Measurements from ENCODE around the gene ADARB2.

ADARB2 gene

GRCh38 chr10:1645896-1646295 is 91.4 kb downstream of the ADARB2 start:
- Histone ChIP-seq H3K4me1 (ENCODE audit: control insufficient read depth, insufficient read depth, low read length) (no peaks in the 10 kb centered on the region), H3K9me3 (ENCODE audit: control insufficient read depth, insufficient read depth, low read length) (no peaks in the 10 kb centered on the region), H3K4me3 (ENCODE audit: low read depth, low read length) (no peak overlapping the region), H3K9ac (ENCODE audit: low read depth, low read length) (no peak overlapping the region), H3K27me3 (ENCODE audit: control insufficient read depth, insufficient read depth, low read length) (no peaks in the 10 kb centered on the region), H3K36me3 (ENCODE audit: control insufficient read depth, insufficient read depth, low read length) (no peaks in the 10 kb centered on the region)

GRCh38 chr10:1644191-1644711 is 93.1 kb downstream of the ADARB2 start:
- Histone ChIP-seq H3K36me3 (ENCODE audit: control insufficient read depth, insufficient read depth, low read length) (no peaks in the 10 kb centered on the region), H3K4me1 (ENCODE audit: control insufficient read depth, insufficient read depth, low read length) (no peaks in the 10 kb centered on the region), H3K9ac (ENCODE audit: low read depth, low read length) (no peak overlapping the region), H3K27me3 (ENCODE audit: control insufficient read depth, insufficient read depth, low read length) (no peaks in the 10 kb centered on the region), H3K4me3 (ENCODE audit: low read depth, low read length) (no peak overlapping the region), H3K9me3 (ENCODE audit: control insufficient read depth, insufficient read depth, low read length) (no peaks in the 10 kb centered on the region)

- Histone ChIP-seq H3K4me1 (ENCODE audit: control insufficient read depth, insufficient read depth, low read length) (no peaks in the 10 kb centered on the region), H3K9ac (ENCODE audit: low read depth, low read length) (no peak overlapping the region), H3K36me3 (ENCODE audit: control insufficient read depth, insufficient read depth, low read length) (no peaks in the 10 kb centered on the region), H3K4me3 (ENCODE audit: low read depth, low read length) (no peak overlapping the region), H3K9me3 (ENCODE audit: control insufficient read depth, insufficient read depth, low read length) (no peaks in the 10 kb centered on the region), H3K27me3 (ENCODE audit: control insufficient read depth, insufficient read depth, low read length) (no peaks in the 10 kb centered on the region)
Measured at GRCh38 chr10:1643908-1644179, 93.5 kb downstream of the ADARB2 start.

GRCh38 chr10:1643161-1643907 is 94.0 kb downstream of the ADARB2 start:
- H3K4me1 ChIP-seq (ENCODE audit: control insufficient read depth, insufficient read depth, low read length): no peaks in the 10 kb centered on the region
- no peaks in the 10 kb centered on the region for H3K9me3 ChIP-seq (ENCODE audit: control insufficient read depth, insufficient read depth, low read length)
- H3K27me3 ChIP-seq (ENCODE audit: control insufficient read depth, insufficient read depth, low read length): no peaks in the 10 kb centered on the region
- H3K9ac ChIP-seq (ENCODE audit: low read depth, low read length): no peak overlapping the region
- no peak overlapping the region for H3K4me3 ChIP-seq (ENCODE audit: low read depth, low read length)
- H3K36me3 ChIP-seq (ENCODE audit: control insufficient read depth, insufficient read depth, low read length): no peaks in the 10 kb centered on the region

GRCh38 chr10:1642600-1643160 is 94.6 kb downstream of the ADARB2 start:
- H3K4me3 ChIP-seq (ENCODE audit: low read depth, low read length): no peak overlapping the region
- no peaks in the 10 kb centered on the region for H3K9me3 ChIP-seq (ENCODE audit: control insufficient read depth, insufficient read depth, low read length)
- H3K4me1 ChIP-seq (ENCODE audit: control insufficient read depth, insufficient read depth, low read length): no peaks in the 10 kb centered on the region
- no peaks in the 10 kb centered on the region for H3K36me3 ChIP-seq (ENCODE audit: control insufficient read depth, insufficient read depth, low read length)
- H3K9ac ChIP-seq (ENCODE audit: low read depth, low read length): no peak overlapping the region
- H3K27me3 ChIP-seq (ENCODE audit: control insufficient read depth, insufficient read depth, low read length): no peaks in the 10 kb centered on the region

- H3K9ac ChIP-seq (ENCODE audit: low read depth, low read length): no peak overlapping the region
Measured at GRCh38 chr10:1641402-1641801, 95.9 kb downstream of the ADARB2 start.

GRCh38 chr10:1638889-1639419 is 98.4 kb downstream of the ADARB2 start:
- no peaks in the 10 kb centered on the region for H3K27me3 ChIP-seq (ENCODE audit: control insufficient read depth, insufficient read depth, low read length)
- no peaks in the 10 kb centered on the region for H3K36me3 ChIP-seq (ENCODE audit: control insufficient read depth, insufficient read depth, low read length)
- H3K4me3 ChIP-seq (ENCODE audit: low read depth, low read length): no peak overlapping the region
- H3K9me3 ChIP-seq (ENCODE audit: control insufficient read depth, insufficient read depth, low read length): no peaks in the 10 kb centered on the region
- H3K4me1 ChIP-seq (ENCODE audit: control insufficient read depth, insufficient read depth, low read length): no peaks in the 10 kb centered on the region
- no peak overlapping the region for H3K9ac ChIP-seq (ENCODE audit: low read depth, low read length)

More at GRCh38 chr10:1641402-1641801, 95.9 kb downstream of the ADARB2 start:
- Histone ChIP-seq H3K4me3 (ENCODE audit: low read depth, low read length) (no peak overlapping the region), H3K9me3 (ENCODE audit: control insufficient read depth, insufficient read depth, low read length) (no peaks in the 10 kb centered on the region), H3K27me3 (ENCODE audit: control insufficient read depth, insufficient read depth, low read length) (no peaks in the 10 kb centered on the region), H3K36me3 (ENCODE audit: control insufficient read depth, insufficient read depth, low read length) (no peaks in the 10 kb centered on the region), H3K4me1 (ENCODE audit: control insufficient read depth, insufficient read depth, low read length) (no peaks in the 10 kb centered on the region)

- Histone ChIP-seq H3K9me3 (ENCODE audit: control insufficient read depth, insufficient read depth, low read length) (no peaks in the 10 kb centered on the region), H3K9ac (ENCODE audit: low read depth, low read length) (no peak overlapping the region), H3K4me3 (ENCODE audit: low read depth, low read length) (no peak overlapping the region), H3K36me3 (ENCODE audit: control insufficient read depth, insufficient read depth, low read length) (no peaks in the 10 kb centered on the region), H3K4me1 (ENCODE audit: control insufficient read depth, insufficient read depth, low read length) (no peaks in the 10 kb centered on the region), H3K27me3 (ENCODE audit: control insufficient read depth, insufficient read depth, low read length) (no peaks in the 10 kb centered on the region)
Measured at GRCh38 chr10:1635340-1635739, 102.0 kb downstream of the ADARB2 start.

- Histone ChIP-seq H3K27me3 (ENCODE audit: control insufficient read depth, insufficient read depth, low read length) (no peaks in the 10 kb centered on the region), H3K9me3 (ENCODE audit: control insufficient read depth, insufficient read depth, low read length) (no peaks in the 10 kb centered on the region), H3K4me1 (ENCODE audit: control insufficient read depth, insufficient read depth, low read length) (no peaks in the 10 kb centered on the region), H3K9ac (ENCODE audit: low read depth, low read length) (no peak overlapping the region), H3K4me3 (ENCODE audit: low read depth, low read length) (no peak overlapping the region), H3K36me3 (ENCODE audit: control insufficient read depth, insufficient read depth, low read length) (no peaks in the 10 kb centered on the region)
Measured at GRCh38 chr10:1634239-1634638, 103.1 kb downstream of the ADARB2 start.

GRCh38 chr10:1633783-1634182 is 103.5 kb downstream of the ADARB2 start:
- Histone ChIP-seq H3K9me3 (ENCODE audit: control insufficient read depth, insufficient read depth, low read length) (no peaks in the 10 kb centered on the region), H3K36me3 (ENCODE audit: control insufficient read depth, insufficient read depth, low read length) (no peaks in the 10 kb centered on the region), H3K4me3 (ENCODE audit: low read depth, low read length) (no peak overlapping the region), H3K4me1 (ENCODE audit: control insufficient read depth, insufficient read depth, low read length) (no peaks in the 10 kb centered on the region), H3K9ac (ENCODE audit: low read depth, low read length) (no peak overlapping the region), H3K27me3 (ENCODE audit: control insufficient read depth, insufficient read depth, low read length) (no peaks in the 10 kb centered on the region)

GRCh38 chr10:1632596-1632995 is 104.7 kb downstream of the ADARB2 start:
- H3K36me3 ChIP-seq (ENCODE audit: control insufficient read depth, insufficient read depth, low read length): no peaks in the 10 kb centered on the region
- no peaks in the 10 kb centered on the region for H3K4me1 ChIP-seq (ENCODE audit: control insufficient read depth, insufficient read depth, low read length)
- H3K4me3 ChIP-seq (ENCODE audit: low read depth, low read length): no peak overlapping the region
- no peaks in the 10 kb centered on the region for H3K9me3 ChIP-seq (ENCODE audit: control insufficient read depth, insufficient read depth, low read length)
- no peaks in the 10 kb centered on the region for H3K27me3 ChIP-seq (ENCODE audit: control insufficient read depth, insufficient read depth, low read length)
- H3K9ac ChIP-seq (ENCODE audit: low read depth, low read length): no peak overlapping the region

GRCh38 chr10:1632141-1632540 is 105.2 kb downstream of the ADARB2 start:
- no peaks in the 10 kb centered on the region for H3K4me1 ChIP-seq (ENCODE audit: control insufficient read depth, insufficient read depth, low read length)
- H3K36me3 ChIP-seq (ENCODE audit: control insufficient read depth, insufficient read depth, low read length): no peaks in the 10 kb centered on the region
- H3K27me3 ChIP-seq (ENCODE audit: control insufficient read depth, insufficient read depth, low read length): no peaks in the 10 kb centered on the region
- no peak overlapping the region for H3K4me3 ChIP-seq (ENCODE audit: low read depth, low read length)
- H3K9me3 ChIP-seq (ENCODE audit: control insufficient read depth, insufficient read depth, low read length): no peaks in the 10 kb centered on the region
- no peak overlapping the region for H3K9ac ChIP-seq (ENCODE audit: low read depth, low read length)
